ENCODE measurements around the gene LHX2. TPM values are rescaled to one million over a fixed set of nuclear protein-coding genes. Genes with fewer than 3 reads are reported as not detected.

The LHX2 gene
- total RNA-seq, 2 experiments from 2014 or later = 0.14 TPM; not detected in 1

GRCh38 chr9:124000784-124001457 lies 10.6 kb upstream of the LHX2 start:
- intact Hi-C loops (cut with DNase I, micrococcal nuclease) = no loop called here
- Mint-ChIP-seq H3K27me3 (peaks cover 92% of the 10 kb centered on the region), H3K4me1 (ENCODE audit: low read depth) (peaks cover 34% of the 10 kb centered on the region), H3K4me3 (peak overlapping the region; percentile 62), H3K36me3 (ENCODE audit: low read depth) (no peaks in the 10 kb centered on the region), H3K9me3 (no peaks in the 10 kb centered on the region), H3K27ac (no peak overlapping the region)
- ChIA-PET POLR2A (no interaction called here), CTCF (no interaction called here)
- Histone ChIP-seq H3K27me3 (ENCODE audit: control insufficient read depth in 1 of 2, insufficient read depth in 2 of 2, low read length in 2 of 2) (peaks cover 76 to 91% of the 10 kb centered on the region in 2 experiments), H3K27ac (ENCODE audit: low read depth in 1 of 2, low read length in 2 of 2) (no peak overlapping the region), H3K36me3 (ENCODE audit: insufficient read depth, low read length) (no peaks in the 10 kb centered on the region), H3K9me3 (ENCODE audit: control insufficient read depth in 1 of 2, insufficient read depth in 1 of 2, low read length in 2 of 2) (peaks cover 0 to 19% of the 10 kb centered on the region in 2 experiments), H3K4me3 (ENCODE audit: low read length) (no peak overlapping the region), H3K4me1 (ENCODE audit: insufficient read depth, low read length) (peaks cover 23% of the 10 kb centered on the region)
- no peak for DNase-seq
- no peak for ATAC-seq (ENCODE audit: poor library complexity)
- no peak for TF ChIP-seq CTCF (IDR thresholded peaks at IDR 0.05)

GRCh38 chr9:124001458-124001799 lies 10.1 kb upstream of the LHX2 start:
- CTCF ChIA-PET = no interaction called here
- Mint-ChIP-seq H3K27me3 (peaks cover 92% of the 10 kb centered on the region), H3K4me3 (peak overlapping the region; percentile 3)

GRCh38 chr9:124001866-124002525 lies 9.6 kb upstream of the LHX2 start:
- no peaks in the 10 kb centered on the region for H3K36me3 ChIP-seq (ENCODE audit: insufficient read depth, low read length)

More at GRCh38 chr9:124001458-124001799, 10.1 kb upstream of the LHX2 start:
- TF ChIP-seq CTCF (IDR thresholded peaks at IDR 0.05) = no peak
- peaks cover 34% of the 10 kb centered on the region for H3K4me1 Mint-ChIP-seq (ENCODE audit: low read depth)
- Histone ChIP-seq H3K4me1 (ENCODE audit: insufficient read depth, low read length) (peaks cover 23% of the 10 kb centered on the region), H3K27me3 (ENCODE audit: control insufficient read depth in 1 of 2, insufficient read depth in 2 of 2, low read length in 2 of 2) (peaks cover 81 to 91% of the 10 kb centered on the region in 2 experiments), H3K4me3 (ENCODE audit: low read length) (no peak overlapping the region), H3K9me3 (ENCODE audit: control insufficient read depth in 1 of 2, insufficient read depth in 1 of 2, low read length in 2 of 2) (peaks cover 0 to 18% of the 10 kb centered on the region in 2 experiments), H3K27ac (ENCODE audit: low read depth in 1 of 2, low read length in 2 of 2) (no peak overlapping the region), H3K36me3 (ENCODE audit: insufficient read depth, low read length) (no peaks in the 10 kb centered on the region)
- ATAC-seq (ENCODE audit: poor library complexity) = no peak
- no peak for DNase-seq
- H3K27ac Mint-ChIP-seq = no peak overlapping the region
- no peaks in the 10 kb centered on the region for H3K36me3 Mint-ChIP-seq (ENCODE audit: low read depth)
- POLR2A ChIA-PET = no interaction called here
- H3K9me3 Mint-ChIP-seq = no peaks in the 10 kb centered on the region
- intact Hi-C loops (cut with DNase I, micrococcal nuclease) = no loop called here

More at GRCh38 chr9:124001866-124002525, 9.6 kb upstream of the LHX2 start:
- ATAC-seq (ENCODE audit: poor library complexity) = no peak
- intact Hi-C loops (cut with DNase I, micrococcal nuclease) = no loop called here
- H3K36me3 Mint-ChIP-seq (ENCODE audit: low read depth) = no peaks in the 10 kb centered on the region
- Histone ChIP-seq H3K27ac (ENCODE audit: low read depth in 1 of 2, low read length in 2 of 2) (no peak overlapping the region), H3K4me1 (ENCODE audit: insufficient read depth, low read length) (peaks cover 18% of the 10 kb centered on the region), H3K9me3 (ENCODE audit: control insufficient read depth in 1 of 2, insufficient read depth in 1 of 2, low read length in 2 of 2) (peaks cover 0 to 12% of the 10 kb centered on the region in 2 experiments), H3K27me3 (ENCODE audit: control insufficient read depth in 1 of 2, insufficient read depth in 2 of 2, low read length in 2 of 2) (peaks cover 82 to 91% of the 10 kb centered on the region in 2 experiments), H3K4me3 (ENCODE audit: low read length) (no peak overlapping the region)
- no peak overlapping the region for H3K4me3 Mint-ChIP-seq
- H3K27me3 Mint-ChIP-seq = peaks cover 93% of the 10 kb centered on the region
- H3K4me1 Mint-ChIP-seq (ENCODE audit: low read depth) = peaks cover 31% of the 10 kb centered on the region
- no peak for TF ChIP-seq CTCF (IDR thresholded peaks at IDR 0.05)
- no peak overlapping the region for H3K27ac Mint-ChIP-seq
- CTCF ChIA-PET = interaction anchor here (0.6 kb wide), 1 partner anchor 306 kb away, joined by 3 read pairs; no protein-coding TSS in a partner anchor
- no peaks in the 10 kb centered on the region for H3K9me3 Mint-ChIP-seq
- no peak for DNase-seq
- POLR2A ChIA-PET = no interaction called here

Data from CD4-positive, alpha-beta T cell (primary cell).